Gastroesophageal sphincter (tissue), 4 donors: ENCODE results near the gene RPP21. TPM values are rescaled to one million over a fixed set of nuclear protein-coding genes. Genes with fewer than 3 reads are reported as not detected.

Source experiments
- ATAC-seq: fragments of 150-250 bp; one replicate; pipeline ENCODE4 v1.9.1; 2016; ENCODE audit warnings: mild to moderate bottlenecking, moderate library complexity
- H3K27ac ChIP-seq, 4 donors: fragments of 200-600 bp; sonication (generic) in 3 of 4; 1 replicate in 3 of 4; 2 replicates in 1 of 4; pipeline ENCODE4 v1.5.1; 2016 to 2019
- H3K27me3 ChIP-seq: fragments of 200-600 bp; sonication (generic); one replicate; pipeline ENCODE4 v1.5.1; 2019
- H3K36me3 ChIP-seq, 2 donors: fragments of 200-600 bp; sonication (generic); one replicate each; pipeline ENCODE4 v1.5.1; 2019; ENCODE audit warnings: control low read depth in 1 of 2
- H3K4me1 ChIP-seq, 3 donors: fragments of 200-600 bp; sonication (generic); 1 replicate in 2 of 3; 2 replicates in 1 of 3; pipeline ENCODE4 v1.5.1; 2016 to 2019; ENCODE audit warnings: control low read depth in 2 of 3
- H3K4me3 ChIP-seq, 2 donors: fragments of 200-600 bp; sonication (generic); one replicate each; pipeline ENCODE4 v1.5.1; 2019; ENCODE audit warnings: mild to moderate bottlenecking in 1 of 2, moderate library complexity in 1 of 2
- H3K9me3 ChIP-seq, 3 donors: fragments of 200-600 bp; sonication (generic); one replicate each; pipeline ENCODE4 v1.5.1; 2017 to 2019; ENCODE audit warnings: control low read depth in 2 of 3
- CTCF ChIP-seq, 4 experiments: fragments of 200-600 bp in 2 of 4; fragments of 450-650 bp in 2 of 4; sonication (generic) in 1 of 4; IDR thresholded peaks; one replicate each; pipeline ENCODE4 v1.5.1; 2017 to 2019; ENCODE audit warnings: antibody characterized with exemption in 4 of 4, mild to moderate bottlenecking in 2 of 4, moderate library complexity in 2 of 4
- EP300 ChIP-seq: sonication (generic); formaldehyde crosslinking; IDR thresholded peaks from one replicate; pipeline ENCODE4 v1.6.1; 2017; ENCODE audit warnings: antibody characterized with exemption, mild to moderate bottlenecking
- POLR2A ChIP-seq, 2 donors: fragments of 450-650 bp; IDR thresholded peaks; one replicate each; pipeline ENCODE4 v1.6.1; 2017; ENCODE audit warnings: antibody characterized with exemption in 2 of 2, mild to moderate bottlenecking in 2 of 2, moderate library complexity in 1 of 2
- POLR2AphosphoS5 ChIP-seq: sonication (generic); formaldehyde crosslinking; IDR thresholded peaks from one replicate; pipeline ENCODE4 v1.6.1; 2017; ENCODE audit warnings: antibody characterized with exemption
- WGBS, 2 donors: methylation state at CpG; one replicate each; pipeline ENCODE4 v1.1.5; 2018; ENCODE audit warnings: low coverage in 1 of 2; 5-methylcytosine and 5-hydroxymethylcytosine counted together
- small RNA-seq, 4 donors: library from RNA; depleted of rRNA; stranded (forward); fragments of <200 nt; gene quantifications; one replicate each; pipeline ENCODE3, GENCODE V24; 2016
- total RNA-seq, 4 donors: library from RNA; depleted of rRNA; stranded (reverse); fragments of >200 nt; gene quantifications; one replicate each; pipeline ENCODE4 v1.1.0, GENCODE V29; 2016

Gene RPP21
- total RNA-seq, 4 donors from 2014 or later, result 60.7 to 137 (median 82.2) TPM

- H3K4me1 ChIP-seq, result no peaks in the 10 kb centered on the region
- WGBS, 2 donors, result 58 to 59% methylated on average over 1 to 3 of the region's 3 CpGs
- ATAC-seq, result no peak
- H3K36me3 ChIP-seq, result no peaks in the 10 kb centered on the region
- peaks cover 54% of the 10 kb centered on the region for H3K27me3 ChIP-seq
- H3K9me3 ChIP-seq, result no peaks in the 10 kb centered on the region
- H3K27ac ChIP-seq, result no peak overlapping the region
- TF ChIP-seq EP300 (no peak), POLR2A (IDR thresholded peaks at IDR 0.05) (no peak), CTCF (IDR thresholded peaks at IDR 0.05) (no peak), POLR2AphosphoS5 (no peak)
- no peak overlapping the region for H3K4me3 ChIP-seq
Observed at GRCh38 chr6:30391240-30391639, 46.3 kb downstream of the RPP21 start.

- peaks cover 43% of the 10 kb centered on the region for H3K27me3 ChIP-seq
- 38 to 55% methylated on average over 5 of the region's 5 CpGs for WGBS, 2 donors
- no peaks in the 10 kb centered on the region for H3K36me3 ChIP-seq
- ATAC-seq, result no peak
- TF ChIP-seq CTCF (IDR thresholded peaks at IDR 0.05) (no peak), POLR2A (IDR thresholded peaks at IDR 0.05) (no peak), POLR2AphosphoS5 (no peak), EP300 (no peak)
- no peak overlapping the region for H3K27ac ChIP-seq
- peaks cover 0 to 7% (median 0%) of the 10 kb centered on the region in 3 donors for H3K4me1 ChIP-seq
- no peak overlapping the region for H3K4me3 ChIP-seq
- H3K9me3 ChIP-seq, result no peaks in the 10 kb centered on the region
Observed at GRCh38 chr6:30394139-30394538, 49.2 kb downstream of the RPP21 start.

Small RNA genes within 50 kb of the gene (small RNA-seq; reads per million reads assigned to genes)
- gene HLA-N, result 0 reads per million in 4 donors

Other genes with a start within 250 kb of the RPP21 start
- not detected for gene TRIM31, start 232.1 kb upstream of the RPP21 start, total RNA-seq
- gene TRIM40, start 209.0 kb upstream of the RPP21 start, total RNA-seq, result not detected
- under 1 TPM in 1 of 4 donors, not detected in 3; 0.08 TPM for gene TRIM10, start 183.9 kb upstream of the RPP21 start, total RNA-seq
- not detected for gene TRIM15, start 181.6 kb upstream of the RPP21 start, total RNA-seq
- 10 to 100 TPM; 38.1 to 57.8 (median 45.8) TPM for gene TRIM26, start 131.8 kb upstream of the RPP21 start, total RNA-seq
- gene TRIM39, start 18.2 kb upstream of the RPP21 start, total RNA-seq, result 10 to 100 TPM; 18.4 to 24.1 (median 22.6) TPM
- 100 to 1,000 TPM; 259 to 607 (median 482) TPM for gene HLA-E, start 144.4 kb downstream of the RPP21 start, total RNA-seq
- gene GNL1, start 211.3 kb downstream of the RPP21 start, total RNA-seq, result 10 to 100 TPM; 39.2 to 48.3 (median 42.4) TPM
- gene PRR3, start 212.1 kb downstream of the RPP21 start, total RNA-seq, result 10 to 100 TPM in 2 of 4 donors, 1 to 10 TPM in 2; 3.5 to 21.6 (median 7.9) TPM
- gene ABCF1, start 226.3 kb downstream of the RPP21 start, total RNA-seq, result 10 to 100 TPM; 42.8 to 63.6 (median 47.4) TPM